ENCODE data around the gene AIDA.
"Not testable (repeated sequence)": the region's sequence is repeated elsewhere in the genome, so short reads cannot be mapped to it uniquely, and the experiment has no call there.

The AIDA gene

GRCh38 chr1:222694927-222695326 is 17.4 kb downstream of the AIDA start:
- Histone ChIP-seq H2BK5ac (ENCODE audit: low read length) (no peak overlapping the region), H4K8ac (ENCODE audit: low read depth, low read length) (no peak overlapping the region), H3K79me1 (ENCODE audit: low read length) (no peaks in the 10 kb centered on the region), H3K4me3 (ENCODE audit: low read length) (no peak overlapping the region), H3K27me3 (ENCODE audit: insufficient read depth, low read length, poor library complexity) (no peaks in the 10 kb centered on the region), H3K79me2 (ENCODE audit: control insufficient read depth, insufficient read depth, low read length) (no peaks in the 10 kb centered on the region), H3K27ac (ENCODE audit: low read depth, low read length) (no peak overlapping the region), H3K9ac (ENCODE audit: low read length) (no peak overlapping the region), H3K36me3 (ENCODE audit: control insufficient read depth, insufficient read depth, low read length) (no peaks in the 10 kb centered on the region), H3K56ac (ENCODE audit: low read length) (no peak overlapping the region), H4K5ac (ENCODE audit: low read length) (no peak overlapping the region), H2BK15ac (replicated peaks; ENCODE audit: low read depth) (no peak overlapping the region), H2BK120ac (ENCODE audit: low read depth, low read length) (no peak overlapping the region), H2AK5ac (ENCODE audit: low read length) (no peak overlapping the region), H3K18ac (ENCODE audit: low read length) (no peak overlapping the region), H3K4ac (ENCODE audit: low read depth, low read length) (no peak overlapping the region), H3K23ac (ENCODE audit: low read length) (no peak overlapping the region), H3K4me1 (ENCODE audit: control insufficient read depth, low read depth, low read length) (no peaks in the 10 kb centered on the region), H3K4me2 (ENCODE audit: low read length) (no peak overlapping the region)
- WGBS (ENCODE audit: extremely low coverage, insufficient coverage, low lambda C conversion rate), result no CpG with 5 or more reads among the region's 5 CpGs
- no peak for DNase-seq

- H3K4me2 ChIP-seq (ENCODE audit: low read length), result no peak overlapping the region
- no peak overlapping the region for H4K5ac ChIP-seq (ENCODE audit: low read length)
- no peak overlapping the region for H2BK5ac ChIP-seq (ENCODE audit: low read length)
- H3K79me2 ChIP-seq (ENCODE audit: control insufficient read depth, insufficient read depth, low read length), result no peaks in the 10 kb centered on the region
- no peak overlapping the region for H3K27ac ChIP-seq (ENCODE audit: low read depth, low read length)
- no peak overlapping the region for H3K18ac ChIP-seq (ENCODE audit: low read length)
- H3K23ac ChIP-seq (ENCODE audit: low read length), result no peak overlapping the region
- no peaks in the 10 kb centered on the region for H3K79me1 ChIP-seq (ENCODE audit: low read length)
- no peak overlapping the region for H4K8ac ChIP-seq (ENCODE audit: low read depth, low read length)
- H3K56ac ChIP-seq (ENCODE audit: low read length), result no peak overlapping the region
- DNase-seq, result no peak
- no CpG with 5 or more reads among the region's 1 CpG for WGBS (ENCODE audit: extremely low coverage, insufficient coverage, low lambda C conversion rate)
- no peak overlapping the region for H3K4me3 ChIP-seq (ENCODE audit: low read length)
- H3K4ac ChIP-seq (ENCODE audit: low read depth, low read length), result no peak overlapping the region
- no peaks in the 10 kb centered on the region for H3K36me3 ChIP-seq (ENCODE audit: control insufficient read depth, insufficient read depth, low read length)
- no peak overlapping the region for H2BK120ac ChIP-seq (ENCODE audit: low read depth, low read length)
- no peak overlapping the region for H2BK15ac ChIP-seq (replicated peaks; ENCODE audit: low read depth)
- H3K4me1 ChIP-seq (ENCODE audit: control insufficient read depth, low read depth, low read length), result no peaks in the 10 kb centered on the region
- H3K27me3 ChIP-seq (ENCODE audit: insufficient read depth, low read length, poor library complexity), result no peaks in the 10 kb centered on the region
- H3K9ac ChIP-seq (ENCODE audit: low read length), result no peak overlapping the region
- no peak overlapping the region for H2AK5ac ChIP-seq (ENCODE audit: low read length)
Observed at GRCh38 chr1:222691016-222691415, 21.3 kb downstream of the AIDA start.

- Histone ChIP-seq H3K56ac (ENCODE audit: low read length) (no peak overlapping the region), H3K18ac (ENCODE audit: low read length) (no peak overlapping the region), H3K27ac (ENCODE audit: low read depth, low read length) (no peak overlapping the region), H3K27me3 (ENCODE audit: insufficient read depth, low read length, poor library complexity) (no peaks in the 10 kb centered on the region), H3K4me2 (ENCODE audit: low read length) (no peak overlapping the region), H4K5ac (ENCODE audit: low read length) (no peak overlapping the region), H2AK5ac (ENCODE audit: low read length) (no peak overlapping the region), H2BK15ac (replicated peaks; ENCODE audit: low read depth) (no peak overlapping the region), H2BK5ac (ENCODE audit: low read length) (no peak overlapping the region), H3K79me1 (ENCODE audit: low read length) (no peaks in the 10 kb centered on the region), H3K23ac (ENCODE audit: low read length) (no peak overlapping the region), H3K79me2 (ENCODE audit: control insufficient read depth, insufficient read depth, low read length) (no peaks in the 10 kb centered on the region), H3K4ac (ENCODE audit: low read depth, low read length) (no peak overlapping the region), H3K36me3 (ENCODE audit: control insufficient read depth, insufficient read depth, low read length) (no peaks in the 10 kb centered on the region), H3K4me1 (ENCODE audit: control insufficient read depth, low read depth, low read length) (no peaks in the 10 kb centered on the region), H2BK120ac (ENCODE audit: low read depth, low read length) (no peak overlapping the region), H3K4me3 (ENCODE audit: low read length) (no peak overlapping the region), H4K8ac (ENCODE audit: low read depth, low read length) (no peak overlapping the region), H3K9ac (ENCODE audit: low read length) (no peak overlapping the region)
- no peak for DNase-seq
- no CpG with 5 or more reads among the region's 1 CpG for WGBS (ENCODE audit: extremely low coverage, insufficient coverage, low lambda C conversion rate)
Observed at GRCh38 chr1:222680080-222680479, 32.2 kb downstream of the AIDA start.

- Histone ChIP-seq H2BK120ac (ENCODE audit: low read depth, low read length) (no peak overlapping the region), H3K4me2 (ENCODE audit: low read length) (no peak overlapping the region), H3K9ac (ENCODE audit: low read length) (no peak overlapping the region), H3K56ac (ENCODE audit: low read length) (no peak overlapping the region), H2BK15ac (replicated peaks; ENCODE audit: low read depth) (no peak overlapping the region), H3K23ac (ENCODE audit: low read length) (no peak overlapping the region), H3K79me2 (ENCODE audit: control insufficient read depth, insufficient read depth, low read length) (no peaks in the 10 kb centered on the region), H3K79me1 (ENCODE audit: low read length) (no peaks in the 10 kb centered on the region), H3K27me3 (ENCODE audit: insufficient read depth, low read length, poor library complexity) (no peaks in the 10 kb centered on the region), H4K5ac (ENCODE audit: low read length) (no peak overlapping the region), H3K27ac (ENCODE audit: low read depth, low read length) (no peak overlapping the region), H3K4ac (ENCODE audit: low read depth, low read length) (no peak overlapping the region), H4K8ac (ENCODE audit: low read depth, low read length) (no peak overlapping the region), H3K36me3 (ENCODE audit: control insufficient read depth, insufficient read depth, low read length) (peaks cover 5% of the 10 kb centered on the region), H3K18ac (ENCODE audit: low read length) (no peak overlapping the region), H2AK5ac (ENCODE audit: low read length) (no peak overlapping the region), H2BK5ac (ENCODE audit: low read length) (no peak overlapping the region), H3K4me1 (ENCODE audit: control insufficient read depth, low read depth, low read length) (no peaks in the 10 kb centered on the region), H3K4me3 (ENCODE audit: low read length) (no peak overlapping the region)
- WGBS (ENCODE audit: extremely low coverage, insufficient coverage, low lambda C conversion rate), result no CpG with 5 or more reads among the region's 1 CpG
- DNase-seq, result no peak
Observed at GRCh38 chr1:222670110-222670509, 42.2 kb downstream of the AIDA start.

GRCh38 chr1:222669107-222669506 is 43.2 kb downstream of the AIDA start:
- not testable (repeated sequence) for H4K8ac ChIP-seq (ENCODE audit: low read depth, low read length); H2AK5ac ChIP-seq (ENCODE audit: low read length); H3K36me3 ChIP-seq (ENCODE audit: control insufficient read depth, insufficient read depth, low read length); H3K4ac ChIP-seq (ENCODE audit: low read depth, low read length); H3K79me2 ChIP-seq (ENCODE audit: control insufficient read depth, insufficient read depth, low read length); DNase-seq; H2BK5ac ChIP-seq (ENCODE audit: low read length); H3K23ac ChIP-seq (ENCODE audit: low read length); H3K4me3 ChIP-seq (ENCODE audit: low read length); H3K27ac ChIP-seq (ENCODE audit: low read depth, low read length); H3K9ac ChIP-seq (ENCODE audit: low read length); H4K5ac ChIP-seq (ENCODE audit: low read length); H3K4me1 ChIP-seq (ENCODE audit: control insufficient read depth, low read depth, low read length); H3K56ac ChIP-seq (ENCODE audit: low read length); H2BK15ac ChIP-seq (replicated peaks; ENCODE audit: low read depth); H3K79me1 ChIP-seq (ENCODE audit: low read length); H3K18ac ChIP-seq (ENCODE audit: low read length); H2BK120ac ChIP-seq (ENCODE audit: low read depth, low read length); H3K4me2 ChIP-seq (ENCODE audit: low read length); H3K27me3 ChIP-seq (ENCODE audit: insufficient read depth, low read length, poor library complexity)
- no CpG with 5 or more reads among the region's 2 CpGs for WGBS (ENCODE audit: extremely low coverage, insufficient coverage, low lambda C conversion rate)

- H3K23ac ChIP-seq (ENCODE audit: low read length); H2AK5ac ChIP-seq (ENCODE audit: low read length); H4K5ac ChIP-seq (ENCODE audit: low read length); H3K36me3 ChIP-seq (ENCODE audit: control insufficient read depth, insufficient read depth, low read length); H2BK15ac ChIP-seq (replicated peaks; ENCODE audit: low read depth); H3K4me2 ChIP-seq (ENCODE audit: low read length); DNase-seq; H3K18ac ChIP-seq (ENCODE audit: low read length); H3K27me3 ChIP-seq (ENCODE audit: insufficient read depth, low read length, poor library complexity); H3K27ac ChIP-seq (ENCODE audit: low read depth, low read length); H3K4me1 ChIP-seq (ENCODE audit: control insufficient read depth, low read depth, low read length); H4K8ac ChIP-seq (ENCODE audit: low read depth, low read length); H3K79me2 ChIP-seq (ENCODE audit: control insufficient read depth, insufficient read depth, low read length); H3K4ac ChIP-seq (ENCODE audit: low read depth, low read length); H2BK5ac ChIP-seq (ENCODE audit: low read length); H3K56ac ChIP-seq (ENCODE audit: low read length); H3K9ac ChIP-seq (ENCODE audit: low read length); H3K79me1 ChIP-seq (ENCODE audit: low read length); H2BK120ac ChIP-seq (ENCODE audit: low read depth, low read length); H3K4me3 ChIP-seq (ENCODE audit: low read length): not testable (repeated sequence)
- WGBS (ENCODE audit: extremely low coverage, insufficient coverage, low lambda C conversion rate), result no CpG with 5 or more reads among the region's 4 CpGs
Observed at GRCh38 chr1:222668184-222668583, 44.1 kb downstream of the AIDA start.
